ENCODE measurements around the gene SCFD2. TPM values are rescaled to one million over a fixed set of nuclear protein-coding genes. Genes with fewer than 3 reads are reported as not detected.

Gene SCFD2
- polyA plus RNA-seq, 4 donors = 2.2 to 8.4 (median 5.6) TPM

- DNase-seq (no peak), FAIRE-seq (no peak)
- WGBS, 3 donors = 88 to 94% (median 93%) methylated on average over 5 of the region's 5 CpGs
- Histone ChIP-seq H3K4me3 (ENCODE audit: low read depth in 1 of 3, low read length in 3 of 3) (no peak overlapping the region), H3K27ac (ENCODE audit: low read depth in 1 of 3, low read length in 2 of 3) (no peak overlapping the region), H3K4me1 (ENCODE audit: control insufficient read depth in 3 of 3, insufficient read depth in 2 of 3, low read depth in 1 of 3, low read length in 2 of 3) (no peaks in the 10 kb centered on the region), H3K9me3 (ENCODE audit: control insufficient read depth in 2 of 2, insufficient read depth in 1 of 2, low read depth in 1 of 2, low read length in 1 of 2) (no peaks in the 10 kb centered on the region), H3K27me3 (ENCODE audit: control insufficient read depth in 3 of 3, insufficient read depth in 3 of 3, low read length in 3 of 3) (no peaks in the 10 kb centered on the region), H3K36me3 (ENCODE audit: control insufficient read depth in 3 of 3, insufficient read depth in 2 of 3, low read depth in 1 of 3, low read length in 3 of 3) (no peaks in the 10 kb centered on the region)
These were observed 195.9 kb downstream of the SCFD2 start for GRCh38 chr4:53169695-53170617.

GRCh38 chr4:53168228-53168627 is 197.6 kb downstream of the SCFD2 start:
- Histone ChIP-seq H3K4me1 (ENCODE audit: control insufficient read depth in 3 of 3, insufficient read depth in 2 of 3, low read depth in 1 of 3, low read length in 2 of 3) (no peaks in the 10 kb centered on the region), H3K9me3 (ENCODE audit: control insufficient read depth in 2 of 2, insufficient read depth in 1 of 2, low read depth in 1 of 2, low read length in 1 of 2) (no peaks in the 10 kb centered on the region), H3K36me3 (ENCODE audit: control insufficient read depth in 3 of 3, insufficient read depth in 2 of 3, low read depth in 1 of 3, low read length in 3 of 3) (no peaks in the 10 kb centered on the region), H3K4me3 (ENCODE audit: low read depth in 1 of 3, low read length in 3 of 3) (no peak overlapping the region), H3K27ac (ENCODE audit: low read depth in 1 of 3, low read length in 2 of 3) (no peak overlapping the region), H3K27me3 (ENCODE audit: control insufficient read depth in 3 of 3, insufficient read depth in 3 of 3, low read length in 3 of 3) (no peaks in the 10 kb centered on the region)
- FAIRE-seq (peak; percentile 70), DNase-seq (no peak)
- 92 to 96% (median 96%) methylated on average over 1 of the region's 1 CpG for WGBS, 3 donors

DNA sequence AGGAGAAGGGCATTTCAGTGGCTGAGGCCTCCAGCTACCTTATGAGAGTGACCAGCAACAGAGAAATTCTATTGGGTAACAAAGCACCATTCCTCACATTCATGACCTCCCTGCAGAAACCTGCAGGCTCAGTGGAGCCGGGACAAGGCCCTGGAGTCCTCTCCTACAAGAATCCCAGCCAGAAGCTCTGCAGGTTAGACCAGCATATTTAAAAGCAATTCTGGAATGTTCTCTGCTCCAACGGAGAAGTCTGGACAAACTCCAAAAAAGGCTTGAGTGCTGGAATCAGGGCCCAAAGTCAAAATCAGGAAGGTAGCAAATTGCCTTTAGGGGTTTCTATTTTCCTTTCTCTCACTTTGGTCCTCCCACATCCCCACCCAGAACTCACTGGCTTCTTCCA is 202.9 kb downstream of the SCFD2 start:
- WGBS, 3 donors = 84 to 97% (median 89%) methylated on average over 2 of the region's 2 CpGs
- Histone ChIP-seq H3K36me3 (ENCODE audit: control insufficient read depth in 3 of 3, insufficient read depth in 2 of 3, low read depth in 1 of 3, low read length in 3 of 3) (no peaks in the 10 kb centered on the region), H3K9me3 (ENCODE audit: control insufficient read depth in 2 of 2, insufficient read depth in 1 of 2, low read depth in 1 of 2, low read length in 1 of 2) (no peaks in the 10 kb centered on the region), H3K4me3 (ENCODE audit: low read depth in 1 of 3, low read length in 3 of 3) (no peak overlapping the region), H3K27ac (ENCODE audit: low read depth in 1 of 3, low read length in 2 of 3) (no peak overlapping the region), H3K27me3 (ENCODE audit: control insufficient read depth in 3 of 3, insufficient read depth in 3 of 3, low read length in 3 of 3) (no peaks in the 10 kb centered on the region), H3K4me1 (ENCODE audit: control insufficient read depth in 3 of 3, insufficient read depth in 2 of 3, low read depth in 1 of 3, low read length in 2 of 3) (no peaks in the 10 kb centered on the region)
- FAIRE-seq (no peak), DNase-seq (no peak)

DNA sequence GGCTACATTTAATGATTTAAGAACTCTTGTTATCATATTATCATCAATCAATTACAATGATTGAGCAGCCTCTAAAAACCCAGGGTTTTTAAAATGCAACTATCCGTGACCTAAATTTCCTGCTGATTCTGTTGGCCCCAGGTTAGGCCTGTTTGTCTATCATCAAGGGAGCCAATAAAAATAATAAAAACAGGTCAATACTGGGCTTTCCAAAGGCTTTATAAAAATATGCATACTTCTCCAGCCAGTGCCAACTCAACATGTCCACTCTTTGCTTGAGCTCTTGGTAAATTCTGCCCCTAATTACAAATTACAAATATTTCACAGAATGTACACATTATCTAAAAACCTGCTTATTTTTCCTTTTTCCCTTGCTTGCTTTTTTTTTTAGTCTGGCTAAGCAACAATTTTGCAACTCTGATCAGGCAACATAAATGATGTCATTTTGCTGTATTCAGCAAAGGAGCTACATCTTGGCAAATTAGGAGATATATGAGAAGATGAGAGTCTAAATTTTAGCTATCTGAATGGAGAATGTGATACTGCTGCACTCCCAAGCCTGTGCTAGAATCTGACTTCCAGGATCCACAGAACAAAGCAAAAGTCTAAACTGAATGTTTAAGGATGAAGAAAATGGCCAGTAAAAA is 204.0 kb downstream of the SCFD2 start:
- DNase-seq (no peak), FAIRE-seq (no peak)
- Histone ChIP-seq H3K36me3 (ENCODE audit: control insufficient read depth in 3 of 3, insufficient read depth in 2 of 3, low read depth in 1 of 3, low read length in 3 of 3) (no peaks in the 10 kb centered on the region), H3K27me3 (ENCODE audit: control insufficient read depth in 3 of 3, insufficient read depth in 3 of 3, low read length in 3 of 3) (no peaks in the 10 kb centered on the region), H3K4me1 (ENCODE audit: control insufficient read depth in 3 of 3, insufficient read depth in 2 of 3, low read depth in 1 of 3, low read length in 2 of 3) (no peaks in the 10 kb centered on the region), H3K27ac (ENCODE audit: low read depth in 1 of 3, low read length in 2 of 3) (no peak overlapping the region), H3K4me3 (ENCODE audit: low read depth in 1 of 3, low read length in 3 of 3) (no peak overlapping the region), H3K9me3 (ENCODE audit: control insufficient read depth in 2 of 2, insufficient read depth in 1 of 2, low read depth in 1 of 2, low read length in 1 of 2) (no peaks in the 10 kb centered on the region)
- 71 to 97% (median 96%) methylated on average over 1 of the region's 1 CpG for WGBS, 3 donors

GRCh38 chr4:53161051-53161786 is 204.6 kb downstream of the SCFD2 start:
- FAIRE-seq (no peak), DNase-seq (no peak)
- Histone ChIP-seq H3K9me3 (ENCODE audit: control insufficient read depth in 2 of 2, insufficient read depth in 1 of 2, low read depth in 1 of 2, low read length in 1 of 2) (no peaks in the 10 kb centered on the region), H3K27me3 (ENCODE audit: control insufficient read depth in 3 of 3, insufficient read depth in 3 of 3, low read length in 3 of 3) (no peaks in the 10 kb centered on the region), H3K36me3 (ENCODE audit: control insufficient read depth in 3 of 3, insufficient read depth in 2 of 3, low read depth in 1 of 3, low read length in 3 of 3) (no peaks in the 10 kb centered on the region), H3K4me3 (ENCODE audit: low read depth in 1 of 3, low read length in 3 of 3) (no peak overlapping the region), H3K27ac (ENCODE audit: low read depth in 1 of 3, low read length in 2 of 3) (no peak overlapping the region), H3K4me1 (ENCODE audit: control insufficient read depth in 3 of 3, insufficient read depth in 2 of 3, low read depth in 1 of 3, low read length in 2 of 3) (no peaks in the 10 kb centered on the region)
- 68 to 82% (median 80%) methylated on average over 5 of the region's 5 CpGs for WGBS, 3 donors

- peaks cover 0 to 14% of the 10 kb centered on the region in 2 donors for H3K9me3 ChIP-seq (ENCODE audit: control insufficient read depth in 2 of 2, insufficient read depth in 1 of 2, low read depth in 1 of 2, low read length in 1 of 2)
- H3K36me3 ChIP-seq (ENCODE audit: control insufficient read depth in 3 of 3, insufficient read depth in 2 of 3, low read depth in 1 of 3, low read length in 3 of 3) = peaks cover 0 to 4% (median 0%) of the 10 kb centered on the region in 3 donors
- no peaks in the 10 kb centered on the region for H3K4me1 ChIP-seq (ENCODE audit: control insufficient read depth in 3 of 3, insufficient read depth in 2 of 3, low read depth in 1 of 3, low read length in 2 of 3)
- 80 to 92% (median 91%) methylated on average over 3 of the region's 3 CpGs for WGBS, 3 donors
- H3K27me3 ChIP-seq (ENCODE audit: control insufficient read depth in 3 of 3, insufficient read depth in 3 of 3, low read length in 3 of 3) = no peaks in the 10 kb centered on the region
- no peak for FAIRE-seq
- no peak for DNase-seq
- no peak overlapping the region for H3K27ac ChIP-seq (ENCODE audit: low read depth in 1 of 3, low read length in 2 of 3)
- no peak overlapping the region for H3K4me3 ChIP-seq (ENCODE audit: low read depth in 1 of 3, low read length in 3 of 3)
These were observed 209.0 kb downstream of the SCFD2 start for GRCh38 chr4:53156896-53157295.

DNA sequence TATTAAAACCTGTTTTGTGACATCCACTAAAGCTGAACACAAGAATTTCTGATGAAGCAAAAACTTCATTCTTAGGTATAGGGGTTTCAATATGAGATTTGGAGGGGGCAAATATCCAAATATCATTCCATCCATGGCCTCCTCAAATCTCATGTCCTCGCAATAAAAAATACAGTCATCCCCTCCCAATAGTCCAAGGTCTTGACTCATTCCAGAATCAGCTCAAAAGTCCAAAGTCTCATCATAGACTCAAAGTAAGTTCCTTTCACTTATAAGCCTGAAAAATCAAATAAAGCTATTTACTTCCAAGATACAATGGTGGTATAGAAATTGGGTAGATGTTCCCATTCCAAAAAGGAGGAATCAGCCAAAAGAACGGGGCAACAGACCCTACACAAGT is 213.4 kb downstream of the SCFD2 start:
- Histone ChIP-seq H3K27me3 (ENCODE audit: control insufficient read depth in 3 of 3, insufficient read depth in 3 of 3, low read length in 3 of 3) (no peaks in the 10 kb centered on the region), H3K9me3 (ENCODE audit: control insufficient read depth in 2 of 2, insufficient read depth in 1 of 2, low read depth in 1 of 2, low read length in 1 of 2) (peaks cover 0 to 14% of the 10 kb centered on the region in 2 donors), H3K4me1 (ENCODE audit: control insufficient read depth in 3 of 3, insufficient read depth in 2 of 3, low read depth in 1 of 3, low read length in 2 of 3) (no peaks in the 10 kb centered on the region), H3K36me3 (ENCODE audit: control insufficient read depth in 3 of 3, insufficient read depth in 2 of 3, low read depth in 1 of 3, low read length in 3 of 3) (peaks cover 0 to 4% (median 0%) of the 10 kb centered on the region in 3 donors), H3K4me3 (ENCODE audit: low read depth in 1 of 3, low read length in 3 of 3) (no peak overlapping the region), H3K27ac (ENCODE audit: low read depth in 1 of 3, low read length in 2 of 3) (no peak overlapping the region)
- peak; percentile 11 to 29 for DNase-seq
- FAIRE-seq = no peak
- WGBS, 3 donors = 65 to 83% (median 76%) methylated on average over 2 of the region's 2 CpGs

- WGBS, 3 donors = 77 to 83% (median 83%) methylated on average over 3 of the region's 3 CpGs
- H3K36me3 ChIP-seq (ENCODE audit: control insufficient read depth in 3 of 3, insufficient read depth in 2 of 3, low read depth in 1 of 3, low read length in 3 of 3) = peaks cover 0 to 4% (median 0%) of the 10 kb centered on the region in 3 donors
- peaks cover 0 to 14% of the 10 kb centered on the region in 2 donors for H3K9me3 ChIP-seq (ENCODE audit: control insufficient read depth in 2 of 2, insufficient read depth in 1 of 2, low read depth in 1 of 2, low read length in 1 of 2)
- no peak for DNase-seq
- H3K27me3 ChIP-seq (ENCODE audit: control insufficient read depth in 3 of 3, insufficient read depth in 3 of 3, low read length in 3 of 3) = no peaks in the 10 kb centered on the region
- no peak overlapping the region for H3K4me3 ChIP-seq (ENCODE audit: low read depth in 1 of 3, low read length in 3 of 3)
- no peaks in the 10 kb centered on the region for H3K4me1 ChIP-seq (ENCODE audit: control insufficient read depth in 3 of 3, insufficient read depth in 2 of 3, low read depth in 1 of 3, low read length in 2 of 3)
- no peak overlapping the region for H3K27ac ChIP-seq (ENCODE audit: low read depth in 1 of 3, low read length in 2 of 3)
- FAIRE-seq = no peak
These were observed 214.4 kb downstream of the SCFD2 start for GRCh38 chr4:53151489-53151788.

Data from small intestine (tissue), 7 donors.